K562 (cell line): ENCODE measurements around the gene CYP24A1. TPM values are rescaled to one million over a fixed set of nuclear protein-coding genes. Genes with fewer than 3 reads are reported as not detected.
A peak's percentile ranks its signal among the peaks of the same experiment; 100 is the strongest.

Experiments used
- ATAC-seq: fragments of 200-7000 bp; cut with Tn5 transposase; 3 replicates; pipeline ENCODE4 v1.9.1; 2020; ENCODE audit warnings: moderate library complexity
- BruUV-seq: library from RNA; stranded (reverse); fragments of 400-500 nt; replicated peaks from 2 replicates; lab custom pipeline; 2021; lab: Mats Ljungman, UMichigan
- CTCF ChIA-PET: fragments of 300-600 bp; formaldehyde crosslinking; extraction: SDS; loops from one replicate; lab custom pipeline; 2021; ENCODE audit warnings: low intra/inter-chr PET ratio; lab: Yijun Ruan, JAX
- POLR2A ChIA-PET: fragments of 300-600, 350-650 bp; sonication (Branson Sonifier 250); formaldehyde crosslinking; extraction: SDS; loops from one replicate; lab custom pipeline; 2021; ENCODE audit warnings: antibody characterized with exemption, inconsistent platforms; lab: Yijun Ruan, JAX
- DNase-seq, 4 experiments: peaks; one replicate each; pipeline versions ENCODE4 v3.0.0 to v3.0.0-alpha.2; 2011 to 2018; ENCODE audit warnings: low spot score in 3 of 4, mixed read lengths in 3 of 4; ENCODE audit errors: extremely low read depth in 1 of 4
- FAIRE-seq: peaks from 2 replicates; lab custom pipeline; 2011; peaks lifted over from hg19 to GRCh38; lab: Jason Lieb, UNC
- H2AFZ ChIP-seq: 2 replicates; pipeline ENCODE4 v1.6.0; 2011; ENCODE audit warnings: low read depth, low read length, control low read depth, inconsistent platforms
- H3K27ac ChIP-seq: fragments of 200-600 bp; 3 replicates; pipeline ENCODE4 v1.8.0; 2011; ENCODE audit warnings: low read depth, mild to moderate bottlenecking, control low read depth, inconsistent platforms, low read length, moderate library complexity, mixed read lengths; ENCODE audit errors: extremely low read depth
- H3K27me3 ChIP-seq, 2 experiments: fragments of 300-600 bp in 1 of 2; 2 replicates in 1 of 2; 3 replicates in 1 of 2; pipeline versions ENCODE4 v1.6.0 to v1.8.0; 2011; ENCODE audit warnings: inconsistent platforms in 2 of 2, low read length in 2 of 2, mild to moderate bottlenecking in 1 of 2, mixed read lengths in 1 of 2, moderate library complexity in 1 of 2; ENCODE audit not compliant: control insufficient read depth in 2 of 2, insufficient read depth in 2 of 2
- H3K36me3 ChIP-seq: fragments of 300-600 bp; 3 replicates; pipeline ENCODE4 v1.8.0; 2011; ENCODE audit warnings: mild to moderate bottlenecking, low read length, inconsistent platforms; ENCODE audit not compliant: control insufficient read depth, insufficient read depth
- H3K4me1 ChIP-seq, 2 experiments: fragments of 200-600 bp in 1 of 2; replicated peaks in 1 of 2; 2 replicates in 1 of 2; 3 replicates in 1 of 2; pipeline versions ENCODE4 v1.5.1 to v1.8.0; 2011; ENCODE audit warnings: inconsistent platforms in 2 of 2, low read length in 2 of 2, mild to moderate bottlenecking in 1 of 2, mixed read lengths in 1 of 2, moderate library complexity in 1 of 2; ENCODE audit not compliant: control insufficient read depth in 2 of 2, insufficient read depth in 2 of 2
- H3K4me2 ChIP-seq: 2 replicates; pipeline ENCODE4 v1.6.1; 2011; ENCODE audit warnings: low read length, control low read depth, inconsistent platforms, mixed read lengths; ENCODE audit not compliant: insufficient read depth
- H3K4me3 ChIP-seq: fragments of 200-600 bp; sonication (generic), shearing (Covaris generic); 2 replicates; pipeline ENCODE4 v1.5.1; 2016; ENCODE audit warnings: control low read depth, inconsistent platforms
- H3K79me2 ChIP-seq: fragments of 200-600 bp; 3 replicates; pipeline ENCODE4 v1.8.0; 2011; ENCODE audit warnings: low read length, inconsistent platforms; ENCODE audit not compliant: control insufficient read depth, insufficient read depth
- H3K9ac ChIP-seq, 2 experiments: 2 replicates each; pipeline versions ENCODE4 v1.6.0 to v1.6.1; 2011; ENCODE audit warnings: low read depth in 2 of 2, low read length in 2 of 2, control low read depth in 1 of 2, inconsistent platforms in 1 of 2, mild to moderate bottlenecking in 1 of 2, mixed read lengths in 1 of 2; ENCODE audit not compliant: insufficient read depth in 1 of 2
- H3K9me1 ChIP-seq: one replicate; pipeline ENCODE4 v1.6.0; 2011; ENCODE audit warnings: inconsistent platforms, mild to moderate bottlenecking, low read length, moderate library complexity; ENCODE audit not compliant: control insufficient read depth, insufficient read depth
- H3K9me3 ChIP-seq: replicated peaks from 2 replicates; pipeline ENCODE4 v1.5.1; 2011; ENCODE audit warnings: low read depth, low read length, inconsistent platforms; ENCODE audit not compliant: control insufficient read depth, insufficient read depth
- H4K20me1 ChIP-seq: replicated peaks from 2 replicates; pipeline ENCODE4 v1.6.1; 2011; ENCODE audit warnings: low read length, inconsistent platforms, mixed read lengths; ENCODE audit not compliant: control insufficient read depth, insufficient read depth
- JUNB ChIP-seq: fragments of 450-650 bp; formaldehyde crosslinking; conservative IDR thresholded peaks from 2 replicates; pipeline ENCODE4 v1.4.0; 2020; ENCODE audit warnings: mild to moderate bottlenecking
- ZBTB11 ChIP-seq, 3 experiments: fragments of 200-800 bp in 1 of 3; fragments of 250-450 bp in 1 of 3; fragments of 450-650 bp in 1 of 3; sonication (Bioruptor Pico) in 1 of 3; sonication (Bioruptor generic) in 1 of 3; formaldehyde crosslinking in 1 of 3; IDR thresholded peaks; 2 replicates each; pipeline versions ENCODE4 v1.6.1 to v1.8.0; 2016 to 2022; ENCODE audit warnings: mild to moderate bottlenecking in 2 of 3, missing genetic modification characterization in 2 of 3, missing compliant biosample characterization in 1 of 3, moderate library complexity in 1 of 3
- WGBS: fragments of 100-300 bp; shearing (Covaris generic); methylation state at CpG from one replicate; pipeline ENCODE4 v1.1.6; 2016; ENCODE audit warnings: low coverage, mixed read lengths; ENCODE audit not compliant: insufficient coverage; ENCODE audit errors: missing lambda C conversion rate; 5-methylcytosine and 5-hydroxymethylcytosine counted together
- in situ Hi-C: fragments of 300-500 bp; cut with MboI; formaldehyde crosslinking; loops from 4 replicates; pipeline ENCODE4 v1.15.0; 2018; ENCODE audit warnings: inconsistent platforms, mixed read lengths
- intact Hi-C: fragments of 100-400 bp; cut with micrococcal nuclease; formaldehyde crosslinking; loops from 2 replicates; pipeline ENCODE4 v1.14.2; 2022
- polyA plus RNA-seq, 8 experiments: library from polyadenylated mRNA; depleted of rRNA in 4 of 8; stranded (reverse) in 5 of 8; unstranded in 3 of 8; fragments of >200 nt; fragmentation: Nextera tagmentation in 2 of 8; fragmentation: Illumina TruSeq in 1 of 8; extraction: Ambion mirVana in 2 of 8; extraction: Trizol in 1 of 8; gene quantifications; 2 replicates each; pipeline versions ENCODE4 v1.2.1 to v1.2.3, GENCODE V29; 2011 to 2014; ENCODE audit warnings: inconsistent platforms in 1 of 8, missing spikeins in 1 of 8
- total RNA-seq, 7 experiments: library from RNA; depleted of rRNA in 6 of 7; stranded (reverse); fragments of >200 nt in 6 of 7; fragmentation: Illumina TruSeq in 2 of 7; extraction: Trizol in 2 of 7; gene quantifications; 2 replicates each; pipeline versions ENCODE4 v1.2.1 to v1.2.3, GENCODE V29; 2011 to 2021; ENCODE audit warnings: low replicate concordance in 1 of 7

Gene CYP24A1
- total and polyA plus RNA-seq, 9 of the 15 experiments (the other 6 are each of a cell fraction or from before 2014, with no cell fraction given), result 0.04 TPM; not detected in 8

GRCh38 chr20:54172532-54172855 is 1.3 kb downstream of the CYP24A1 start:
- no peak overlapping the region for H3K4me3 ChIP-seq
- DNase-seq, result no peak
- no peak for FAIRE-seq
- H3K9ac ChIP-seq, result no peak overlapping the region
- H3K9me3 ChIP-seq, result no peaks in the 10 kb centered on the region
- H3K36me3 ChIP-seq, result no peaks in the 10 kb centered on the region
- H3K4me2 ChIP-seq, result no peak overlapping the region
- H4K20me1 ChIP-seq, result no peaks in the 10 kb centered on the region
- no peaks in the 10 kb centered on the region for H3K79me2 ChIP-seq
- intact Hi-C loops, result no loop called here
- no peak overlapping the region for H3K27ac ChIP-seq
- TF ChIP-seq ZBTB11 (CRISPR knock-in tag; IDR thresholded peaks at IDR 0.05) (peak in 1 of 3 experiments; percentile 12; a peak in 1 of 6 replicates), JUNB (no peak)
- TF ChIP-seq, all 486 proteins: peak for 1
- no TSS peak for BruUV-seq
- Histone ChIP-seq H3K27me3 (peaks cover 45 to 49% of the 10 kb centered on the region in 2 experiments), H3K9me1 (no peaks in the 10 kb centered on the region), H3K4me1 (peaks cover 0 to 13% of the 10 kb centered on the region in 2 experiments; a peak in 2 of 5 replicates), H2AFZ (no peak overlapping the region)
- ChIA-PET CTCF (no interaction called here), POLR2A (no interaction called here)
- in situ Hi-C loops, result no loop called here
- 3% methylated on average over 9 of the region's 12 CpGs for WGBS
- no peak for ATAC-seq
